ENCODE results near the gene NDUFAF8. TPM values are rescaled to one million over a fixed set of nuclear protein-coding genes. Genes with fewer than 3 reads are reported as not detected.

Gene NDUFAF8
- total RNA-seq, 1 experiment from 2014 or later: 65.0 TPM

- CTCF ChIA-PET: no interaction called here
Measured at GRCh38 chr17:81246343-81246670, 7.2 kb downstream of the NDUFAF8 start.

GRCh38 chr17:81246679-81247338 lies 7.7 kb downstream of the NDUFAF8 start:
- H3K27me3 Mint-ChIP-seq (ENCODE audit: insufficient read depth, unreplicated experiment): no peaks in the 10 kb centered on the region
- peaks cover 6% of the 10 kb centered on the region for H3K4me1 Mint-ChIP-seq (ENCODE audit: low read depth, unreplicated experiment)
- ChIA-PET POLR2A (no interaction called here), CTCF (interaction anchor here (0.6 kb wide), 1 partner anchor 1505 kb away, joined by 3 read pairs; no protein-coding TSS in a partner anchor)
- H3K36me3 Mint-ChIP-seq (ENCODE audit: insufficient read depth, unreplicated experiment): peaks cover 80% of the 10 kb centered on the region
- no TSS peak for BruUV-seq (replicated peaks)
- intact Hi-C loops (cut with micrococcal nuclease; ENCODE audit: unreplicated experiment): no loop called here
- peak overlapping the region; percentile 36 for H3K27ac Mint-ChIP-seq (ENCODE audit: unreplicated experiment)
- Histone ChIP-seq H3K4me1 (no peaks in the 10 kb centered on the region), H3K36me3 (ENCODE audit: control insufficient read depth, insufficient read depth, low read length) (peaks cover 3% of the 10 kb centered on the region; the same call in 1 of the 2 replicates), H3K9me3 (peaks cover 6% of the 10 kb centered on the region; the same call in 1 of the 2 replicates), H3K27me3 (replicated peaks; ENCODE audit: control insufficient read depth, insufficient read depth, low read length) (no peaks in the 10 kb centered on the region), H3K4me3 (ENCODE audit: low read depth, low read length) (no peak overlapping the region)
- TF ChIP-seq CTCF (IDR thresholded peaks at IDR 0.05; ENCODE audit: insufficient read depth in 1 of 2, low read depth in 1 of 2, low read length in 1 of 2, severe bottlenecking in 1 of 2, unreplicated experiment in 1 of 2): no peak
- H3K9me3 Mint-ChIP-seq (ENCODE audit: unreplicated experiment): no peaks in the 10 kb centered on the region
- DNase-seq: no peak
- no peak overlapping the region for H3K4me3 Mint-ChIP-seq (ENCODE audit: unreplicated experiment)

More at GRCh38 chr17:81246343-81246670, 7.2 kb downstream of the NDUFAF8 start:
- intact Hi-C loops (cut with micrococcal nuclease; ENCODE audit: unreplicated experiment): no loop called here
- Mint-ChIP-seq H3K27ac (ENCODE audit: unreplicated experiment) (no peak overlapping the region), H3K36me3 (ENCODE audit: insufficient read depth, unreplicated experiment) (peaks cover 85% of the 10 kb centered on the region), H3K4me3 (ENCODE audit: unreplicated experiment) (no peak overlapping the region), H3K4me1 (ENCODE audit: low read depth, unreplicated experiment) (peaks cover 6% of the 10 kb centered on the region), H3K9me3 (ENCODE audit: unreplicated experiment) (no peaks in the 10 kb centered on the region), H3K27me3 (ENCODE audit: insufficient read depth, unreplicated experiment) (no peaks in the 10 kb centered on the region)
- peaks cover 3% of the 10 kb centered on the region; the same call in 1 of the 2 replicates for H3K36me3 ChIP-seq (ENCODE audit: control insufficient read depth, insufficient read depth, low read length)
- POLR2A ChIA-PET: no interaction called here
- no TSS peak for BruUV-seq (replicated peaks)
- H3K4me1 ChIP-seq: no peaks in the 10 kb centered on the region
- H3K9me3 ChIP-seq: peaks cover 6% of the 10 kb centered on the region; the same call in 1 of the 2 replicates
- H3K27me3 ChIP-seq (replicated peaks; ENCODE audit: control insufficient read depth, insufficient read depth, low read length): no peaks in the 10 kb centered on the region
- H3K4me3 ChIP-seq (ENCODE audit: low read depth, low read length): no peak overlapping the region
- TF ChIP-seq CTCF (IDR thresholded peaks at IDR 0.05; ENCODE audit: insufficient read depth in 1 of 2, low read depth in 1 of 2, low read length in 1 of 2, severe bottlenecking in 1 of 2, unreplicated experiment in 1 of 2): no peak
- DNase-seq: no peak

GRCh38 chr17:81247339-81247990 lies 8.3 kb downstream of the NDUFAF8 start:
- intact Hi-C loops (cut with micrococcal nuclease; ENCODE audit: unreplicated experiment): no loop called here
- Mint-ChIP-seq H3K4me1 (ENCODE audit: low read depth, unreplicated experiment) (peaks cover under 1% of the 10 kb centered on the region), H3K27ac (ENCODE audit: unreplicated experiment) (peak overlapping the region; percentile 36), H3K4me3 (ENCODE audit: unreplicated experiment) (no peak overlapping the region), H3K27me3 (ENCODE audit: insufficient read depth, unreplicated experiment) (no peaks in the 10 kb centered on the region), H3K36me3 (ENCODE audit: insufficient read depth, unreplicated experiment) (peaks cover 79% of the 10 kb centered on the region), H3K9me3 (ENCODE audit: unreplicated experiment) (no peaks in the 10 kb centered on the region)
- H3K9me3 ChIP-seq: peaks cover 6% of the 10 kb centered on the region; the same call in 1 of the 2 replicates
- TF ChIP-seq CTCF (IDR thresholded peaks at IDR 0.05; ENCODE audit: insufficient read depth in 1 of 2, low read depth in 1 of 2, low read length in 1 of 2, severe bottlenecking in 1 of 2, unreplicated experiment in 1 of 2): no peak
- H3K27me3 ChIP-seq (replicated peaks; ENCODE audit: control insufficient read depth, insufficient read depth, low read length): no peaks in the 10 kb centered on the region
- ChIA-PET CTCF (interaction anchor here (0.6 to 0.7 kb wide), 2 partner anchors 25 to 1506 kb away, joined by 3 read pairs; partner anchors contain the start of gene CEP131), POLR2A (interaction anchor here (0.6 to 0.7 kb wide), 3 partner anchors 25 to 279 kb away, joined by 3 to 13 read pairs (median 3); partner anchors contain the start of gene CEP131)
- no peak for DNase-seq
- BruUV-seq (replicated peaks): no TSS peak
- no peaks in the 10 kb centered on the region for H3K4me1 ChIP-seq
- peaks cover 3% of the 10 kb centered on the region; the same call in 1 of the 2 replicates for H3K36me3 ChIP-seq (ENCODE audit: control insufficient read depth, insufficient read depth, low read length)
- H3K4me3 ChIP-seq (ENCODE audit: low read depth, low read length): no peak overlapping the region
